C4-2B (cell line): Measurements from ENCODE around the gene PDHX.

Experiments
- ZFX ChIP-seq: fragments of 450-650 bp; IDR thresholded peaks from 2 replicates; pipeline ENCODE4 v1.6.1; 2017
- TF ChIP-seq, protein P1 (sequence below): fragments of 450-650 bp; conservative IDR thresholded peaks from 2 replicates; pipeline ENCODE4 v1.5.1; 2017; ENCODE audit warnings: mild to moderate bottlenecking

DNA sequence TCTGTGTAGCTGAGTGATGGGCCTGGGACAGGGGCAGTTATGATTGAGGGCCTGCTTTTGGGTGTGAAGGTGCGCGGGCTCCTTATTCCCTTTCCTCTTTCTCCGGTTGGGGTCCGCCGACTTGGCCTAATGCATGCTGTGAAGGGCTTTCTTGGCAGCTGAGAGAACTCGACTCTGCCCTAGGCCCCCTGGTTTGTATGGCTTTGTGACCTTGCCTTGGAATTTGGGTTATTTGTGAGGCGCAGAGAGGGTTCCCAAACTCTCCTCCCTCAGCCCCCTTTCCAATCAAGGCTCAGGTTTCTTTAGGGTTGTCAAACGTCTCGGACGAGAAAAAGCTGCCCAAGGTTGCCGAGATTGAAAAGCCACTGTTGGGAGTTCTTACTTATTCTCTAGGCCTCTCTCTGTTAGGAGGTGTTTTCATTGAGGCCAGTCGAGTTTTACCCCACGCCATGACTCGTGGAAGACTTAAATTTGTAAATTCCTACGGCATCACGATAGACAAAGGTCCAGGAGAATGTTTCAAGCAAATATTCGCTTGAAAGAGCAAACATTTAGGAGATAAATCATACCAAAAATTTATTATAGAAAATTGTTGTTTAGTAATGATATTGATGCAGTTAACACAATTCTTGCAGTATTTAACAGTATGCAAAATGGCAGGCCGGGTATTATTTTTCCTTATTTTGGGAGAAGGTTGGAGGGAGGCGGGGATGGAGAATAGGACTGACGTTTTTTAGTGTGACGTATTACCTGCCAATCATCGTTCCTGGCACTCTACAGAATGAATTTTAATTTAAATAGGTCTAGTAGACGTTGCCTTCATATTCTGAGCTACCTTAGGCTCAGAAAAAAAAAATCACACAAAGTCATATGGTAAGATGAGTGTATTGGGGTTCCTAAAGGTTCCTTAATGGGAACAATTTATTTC lies 689 bp downstream of the PDHX start:
- TF ChIP-seq, protein P1, sequence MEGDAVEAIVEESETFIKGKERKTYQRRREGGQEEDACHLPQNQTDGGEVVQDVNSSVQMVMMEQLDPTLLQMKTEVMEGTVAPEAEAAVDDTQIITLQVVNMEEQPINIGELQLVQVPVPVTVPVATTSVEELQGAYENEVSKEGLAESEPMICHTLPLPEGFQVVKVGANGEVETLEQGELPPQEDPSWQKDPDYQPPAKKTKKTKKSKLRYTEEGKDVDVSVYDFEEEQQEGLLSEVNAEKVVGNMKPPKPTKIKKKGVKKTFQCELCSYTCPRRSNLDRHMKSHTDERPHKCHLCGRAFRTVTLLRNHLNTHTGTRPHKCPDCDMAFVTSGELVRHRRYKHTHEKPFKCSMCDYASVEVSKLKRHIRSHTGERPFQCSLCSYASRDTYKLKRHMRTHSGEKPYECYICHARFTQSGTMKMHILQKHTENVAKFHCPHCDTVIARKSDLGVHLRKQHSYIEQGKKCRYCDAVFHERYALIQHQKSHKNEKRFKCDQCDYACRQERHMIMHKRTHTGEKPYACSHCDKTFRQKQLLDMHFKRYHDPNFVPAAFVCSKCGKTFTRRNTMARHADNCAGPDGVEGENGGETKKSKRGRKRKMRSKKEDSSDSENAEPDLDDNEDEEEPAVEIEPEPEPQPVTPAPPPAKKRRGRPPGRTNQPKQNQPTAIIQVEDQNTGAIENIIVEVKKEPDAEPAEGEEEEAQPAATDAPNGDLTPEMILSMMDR, result no peak
- peak; percentile 71 for TF ChIP-seq ZFX
